Body of pancreas (tissue), 4 donors: ENCODE results near the gene M6PR.

ENCODE experiments used
- CTCF ChIP-seq, 7 experiments: fragments of 450-650 bp in 4 of 7; fragments of 200-600 bp in 3 of 7; sonication (generic) in 3 of 7; IDR thresholded peaks; one replicate each; pipeline ENCODE4 v1.5.1; 2016 to 2019; ENCODE audit warnings: antibody characterized with exemption in 7 of 7
- POLR2A ChIP-seq, 3 donors: fragments of 450-650 bp; IDR thresholded peaks; one replicate each; pipeline ENCODE4 v1.6.1; 2016; ENCODE audit warnings: antibody characterized with exemption in 3 of 3, mild to moderate bottlenecking in 2 of 3

- TF ChIP-seq CTCF (IDR thresholded peaks at IDR 0.05) (no peak), POLR2A (IDR thresholded peaks at IDR 0.05) (no peak)
Observed at GRCh38 chr12:8956772-8957171, 7.3 kb upstream of the M6PR start.
